ENCODE results near the gene DNAH9. TPM values are rescaled to one million over a fixed set of nuclear protein-coding genes. Genes with fewer than 3 reads are reported as not detected.

Gene DNAH9
- polyA plus RNA-seq, 1 donor, result 0.52 TPM

GRCh38 chr17:11840831-11841230 lies 242.6 kb downstream of the DNAH9 start:
- DNase-seq (ENCODE audit: low read depth), result peak; percentile 20

- DNase-seq (ENCODE audit: low read depth), result no peak
These were observed 250.1 kb downstream of the DNAH9 start for GRCh38 chr17:11848330-11848729.

GRCh38 chr17:11852231-11852630 lies 254.0 kb downstream of the DNAH9 start:
- DNase-seq (ENCODE audit: low read depth), result no peak

GRCh38 chr17:11852912-11853311 lies 254.6 kb downstream of the DNAH9 start:
- no peak for DNase-seq (ENCODE audit: low read depth)

GRCh38 chr17:11853321-11854151 lies 255.3 kb downstream of the DNAH9 start:
- DNase-seq (ENCODE audit: low read depth), result no peak

- DNase-seq (ENCODE audit: low read depth), result no peak
These were observed 257.0 kb downstream of the DNAH9 start for GRCh38 chr17:11855306-11855705.

- no peak for DNase-seq (ENCODE audit: low read depth)
These were observed 258.7 kb downstream of the DNAH9 start for GRCh38 chr17:11857006-11857405.

GRCh38 chr17:11869680-11870394 lies 271.6 kb downstream of the DNAH9 start:
- no peak for DNase-seq (ENCODE audit: low read depth)

GRCh38 chr17:11871773-11872172 lies 273.5 kb downstream of the DNAH9 start:
- no peak for DNase-seq (ENCODE audit: low read depth)

- no peak for DNase-seq (ENCODE audit: low read depth)
These were observed 276.5 kb downstream of the DNAH9 start for GRCh38 chr17:11874756-11875155.

- no peak for DNase-seq (ENCODE audit: low read depth)
These were observed 282.4 kb downstream of the DNAH9 start for GRCh38 chr17:11880714-11881113.

GRCh38 chr17:11882716-11883115 lies 284.4 kb downstream of the DNAH9 start:
- no peak for DNase-seq (ENCODE audit: low read depth)

GRCh38 chr17:11885051-11885450 lies 286.8 kb downstream of the DNAH9 start:
- no peak for DNase-seq (ENCODE audit: low read depth)

- no peak for DNase-seq (ENCODE audit: low read depth)
These were observed 291.0 kb downstream of the DNAH9 start for GRCh38 chr17:11889266-11889665.

- no peak for DNase-seq (ENCODE audit: low read depth)
These were observed 295.6 kb downstream of the DNAH9 start for GRCh38 chr17:11893862-11894261.

- no peak for DNase-seq (ENCODE audit: low read depth)
These were observed 297.9 kb downstream of the DNAH9 start for GRCh38 chr17:11896199-11896598.

- no peak for DNase-seq (ENCODE audit: low read depth)
These were observed 300.4 kb downstream of the DNAH9 start for GRCh38 chr17:11898526-11899235.

- DNase-seq (ENCODE audit: low read depth), result no peak
These were observed 301.3 kb downstream of the DNAH9 start for GRCh38 chr17:11899537-11899942.

- peak; percentile 40 for DNase-seq (ENCODE audit: low read depth)
These were observed 301.8 kb downstream of the DNAH9 start for GRCh38 chr17:11900041-11900476.

GRCh38 chr17:11900655-11901054 lies 302.4 kb downstream of the DNAH9 start:
- no peak for DNase-seq (ENCODE audit: low read depth)

- no peak for DNase-seq (ENCODE audit: low read depth)
These were observed 303.7 kb downstream of the DNAH9 start for GRCh38 chr17:11901931-11902330.

- DNase-seq (ENCODE audit: low read depth), result no peak
These were observed 310.5 kb downstream of the DNAH9 start for GRCh38 chr17:11908711-11909146.

Data from forelimb muscle (tissue), 1 donor.